MCF 10A (cell line): ENCODE data around the gene PPP2R5C. TPM values are rescaled to one million over a fixed set of nuclear protein-coding genes. Genes with fewer than 3 reads are reported as not detected.

Experiments used
- BruUV-seq: library from RNA; stranded (reverse); fragments of 400-500 nt; replicated peaks from 2 replicates; lab custom pipeline; 2021; lab: Mats Ljungman, UMichigan
- CTCF ChIA-PET: fragments of 300-600 bp; sonication (Branson Sonifier 250); formaldehyde crosslinking; extraction: SDS; loops from one replicate; lab custom pipeline; 2021; ENCODE audit warnings: antibody characterized with exemption, inconsistent platforms; lab: Yijun Ruan, JAX
- POLR2A ChIA-PET: fragments of 300-600, 350-650 bp; sonication (Branson Sonifier 250); formaldehyde crosslinking; extraction: SDS; loops from one replicate; lab custom pipeline; 2020; ENCODE audit warnings: antibody characterized with exemption, inconsistent platforms; lab: Yijun Ruan, JAX
- DNase-seq: peaks from one replicate; pipeline ENCODE4 v3.0.0-alpha.2; 2018; ENCODE audit not compliant: unreplicated experiment
- H3K27ac Mint-ChIP-seq: one replicate; pipeline ENCODE4 v1.8.0; 2022; ENCODE audit warnings: mild to moderate bottlenecking, low read depth, mixed read lengths; ENCODE audit not compliant: unreplicated experiment
- H3K27me3 Mint-ChIP-seq: one replicate; pipeline ENCODE4 v1.8.0; 2022; ENCODE audit warnings: mixed read lengths; ENCODE audit not compliant: insufficient read depth, unreplicated experiment
- H3K36me3 Mint-ChIP-seq: one replicate; pipeline ENCODE4 v1.8.0; 2022; ENCODE audit warnings: mild to moderate bottlenecking, moderate library complexity, mixed read lengths; ENCODE audit not compliant: insufficient read depth, unreplicated experiment
- H3K4me1 Mint-ChIP-seq: one replicate; pipeline ENCODE4 v1.8.0; 2022; ENCODE audit warnings: mixed read lengths; ENCODE audit not compliant: insufficient read depth, unreplicated experiment
- H3K4me3 Mint-ChIP-seq: one replicate; pipeline ENCODE4 v1.8.0; 2022; ENCODE audit warnings: mild to moderate bottlenecking, moderate library complexity, mixed read lengths; ENCODE audit not compliant: unreplicated experiment
- H3K9me3 Mint-ChIP-seq: one replicate; pipeline ENCODE4 v1.8.0; 2022; ENCODE audit warnings: mixed read lengths; ENCODE audit not compliant: unreplicated experiment
- CTCF ChIP-seq: fragments of 200-600 bp; IDR thresholded peaks from one replicate; pipeline ENCODE4 v1.8.0; 2022; ENCODE audit warnings: antibody characterized with exemption, mild to moderate bottlenecking; ENCODE audit not compliant: unreplicated experiment
- intact Hi-C: fragments of 100-400 bp; cut with micrococcal nuclease; formaldehyde crosslinking; loops from 2 replicates; pipeline ENCODE4 v1.14.1; 2022
- total RNA-seq: library from RNA; stranded (reverse); gene quantifications from 2 replicates; pipeline ENCODE4 v1.2.3, GENCODE V29; 2022

Gene PPP2R5C
- total RNA-seq, 1 experiment from 2014 or later: 118 TPM

GRCh38 chr14:101839236-101839635, 77.7 kb downstream of the PPP2R5C start:
- H3K9me3 Mint-ChIP-seq: no peaks in the 10 kb centered on the region
- no TSS peak for BruUV-seq
- TF ChIP-seq CTCF: no peak
- H3K36me3 Mint-ChIP-seq: peaks cover 22% of the 10 kb centered on the region
- H3K4me1 Mint-ChIP-seq: peaks cover 6% of the 10 kb centered on the region
- ChIA-PET CTCF (no interaction called here), POLR2A (no interaction called here)
- DNase-seq: no peak
- no peak overlapping the region for H3K4me3 Mint-ChIP-seq
- H3K27ac Mint-ChIP-seq: peak overlapping the region; percentile 12
- H3K27me3 Mint-ChIP-seq: no peaks in the 10 kb centered on the region
- intact Hi-C loops: no loop called here

- Mint-ChIP-seq H3K4me3 (no peak overlapping the region), H3K27ac (peak overlapping the region; percentile 12), H3K27me3 (no peaks in the 10 kb centered on the region), H3K9me3 (no peaks in the 10 kb centered on the region), H3K36me3 (peaks cover 26% of the 10 kb centered on the region), H3K4me1 (peaks cover 6% of the 10 kb centered on the region)
- intact Hi-C loops: no loop called here
- POLR2A ChIA-PET: no interaction called here
- TF ChIP-seq CTCF: no peak
- BruUV-seq: no TSS peak
- CTCF ChIA-PET: no interaction called here
- DNase-seq: no peak
Observed at GRCh38 chr14:101839661-101840060, 78.2 kb downstream of the PPP2R5C start.

GRCh38 chr14:101840649-101841369, 79.3 kb downstream of the PPP2R5C start:
- H3K27me3 Mint-ChIP-seq: no peaks in the 10 kb centered on the region
- H3K4me1 Mint-ChIP-seq: peaks cover 6% of the 10 kb centered on the region
- no peaks in the 10 kb centered on the region for H3K9me3 Mint-ChIP-seq
- ChIA-PET POLR2A (no interaction called here), CTCF (interaction anchor here (0.5 to 0.7 kb wide), 2 partner anchors 10 to 1557 kb away, joined by 3 to 5 read pairs; no protein-coding TSS in a partner anchor)
- peak overlapping the region; percentile 13 for H3K27ac Mint-ChIP-seq
- no TSS peak for BruUV-seq
- H3K4me3 Mint-ChIP-seq: no peak overlapping the region
- peaks cover 29% of the 10 kb centered on the region for H3K36me3 Mint-ChIP-seq
- no peak for DNase-seq
- TF ChIP-seq CTCF: no peak
- intact Hi-C loops: no loop called here

GRCh38 chr14:101843038-101843437, 81.5 kb downstream of the PPP2R5C start:
- CTCF ChIA-PET: no interaction called here
- Mint-ChIP-seq H3K4me1 (no peaks in the 10 kb centered on the region), H3K27me3 (no peaks in the 10 kb centered on the region), H3K27ac (no peak overlapping the region), H3K36me3 (peaks cover 29% of the 10 kb centered on the region), H3K9me3 (no peaks in the 10 kb centered on the region), H3K4me3 (no peak overlapping the region)
- BruUV-seq: no TSS peak
- TF ChIP-seq CTCF: no peak
- intact Hi-C loops: no loop called here
- no peak for DNase-seq
- POLR2A ChIA-PET: no interaction called here
